ENCODE data around the gene LBX1.

The LBX1 gene

GRCh38 chr10:101225846-101226421 lies 3.3 kb downstream of the LBX1 start:
- DNase-seq (ENCODE audit: low spot score), result no peak

DNA sequence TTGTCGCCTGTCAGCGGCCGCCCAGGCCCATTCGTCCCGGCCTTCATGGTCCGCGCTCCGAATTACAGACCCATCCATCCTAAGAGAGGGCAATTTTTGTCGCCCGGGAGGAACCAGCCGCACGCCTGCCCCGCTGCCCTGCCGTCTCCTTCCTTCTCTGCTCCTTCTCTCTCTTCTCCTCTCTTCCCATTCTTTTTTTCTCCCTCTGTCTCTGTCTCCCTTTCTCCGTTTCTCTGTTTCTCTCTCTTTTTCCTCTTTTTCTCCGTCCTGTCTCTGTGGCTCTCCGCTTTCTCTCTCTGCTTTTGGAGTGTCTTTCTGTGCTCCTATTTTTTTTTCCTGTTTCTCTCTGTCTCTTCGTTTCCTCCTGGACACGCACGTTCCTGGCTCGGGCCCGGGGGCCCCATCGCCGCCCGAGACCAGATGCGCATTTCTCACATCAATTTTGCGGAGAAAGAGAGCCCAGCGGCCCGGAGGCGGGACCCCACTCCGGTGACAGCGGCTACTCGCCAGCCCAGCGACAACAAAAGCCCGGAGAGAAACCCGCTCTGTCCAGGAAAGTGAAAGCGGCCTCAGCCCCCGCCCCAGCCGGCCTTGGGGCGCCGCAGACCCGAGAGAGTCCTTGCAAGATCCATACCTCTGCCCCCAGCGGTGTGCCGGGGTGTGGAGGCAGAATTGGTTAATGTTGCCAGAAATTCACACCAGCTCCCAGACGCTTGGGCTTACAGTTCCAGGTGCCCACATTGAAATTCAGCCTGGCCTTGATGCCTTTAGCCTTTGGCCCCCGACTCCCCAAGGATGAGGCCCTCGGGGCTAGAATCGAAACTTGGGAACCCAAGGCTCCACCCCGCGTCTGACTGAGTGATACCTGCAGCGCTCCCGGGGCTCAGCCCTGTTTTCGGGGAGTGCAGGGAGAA lies 4.1 kb downstream of the LBX1 start:
- no peak for DNase-seq (ENCODE audit: low spot score)

GRCh38 chr10:101224060-101224909 lies 5.0 kb downstream of the LBX1 start:
- no peak for DNase-seq (ENCODE audit: low spot score)

DNA sequence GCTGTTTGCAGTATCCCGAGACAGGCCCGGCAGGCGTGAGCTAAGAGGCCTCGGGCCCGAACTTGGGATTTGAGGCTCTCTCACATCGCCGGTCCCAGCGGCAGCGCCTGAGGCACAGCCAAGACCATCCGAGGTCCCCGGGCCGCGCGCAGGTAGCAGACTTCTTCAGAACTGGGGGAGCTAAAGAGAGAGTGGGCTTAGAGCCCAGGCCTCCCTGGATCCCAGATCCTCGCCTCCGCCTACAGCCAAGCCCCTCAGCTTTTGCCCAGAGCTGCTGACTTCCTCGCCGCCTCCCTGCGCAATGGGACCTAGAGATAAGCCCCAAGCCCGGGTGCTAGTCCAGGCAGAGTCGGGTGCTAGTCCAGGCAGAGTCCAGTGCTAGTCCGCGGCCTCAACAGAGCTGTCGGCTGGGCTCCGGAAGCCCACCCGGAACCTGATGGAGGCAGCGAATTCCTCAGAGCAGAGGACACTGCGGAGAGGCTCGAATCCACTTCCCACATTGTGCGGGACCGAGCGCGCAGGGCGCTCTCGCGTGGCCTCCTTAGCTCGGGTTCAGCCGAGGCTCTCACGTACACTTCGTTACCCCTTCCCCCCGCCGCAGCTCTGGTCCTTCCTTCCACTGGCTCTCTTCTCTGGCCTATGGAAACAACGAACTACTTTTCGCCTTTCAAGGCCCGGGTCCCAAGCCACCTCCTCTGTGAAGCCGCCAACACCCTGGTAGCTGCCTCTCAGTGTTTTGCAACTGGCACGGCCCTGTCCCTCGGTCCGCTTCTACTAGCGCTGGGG lies 5.8 kb downstream of the LBX1 start:
- no peak for DNase-seq (ENCODE audit: low spot score)

DNA sequence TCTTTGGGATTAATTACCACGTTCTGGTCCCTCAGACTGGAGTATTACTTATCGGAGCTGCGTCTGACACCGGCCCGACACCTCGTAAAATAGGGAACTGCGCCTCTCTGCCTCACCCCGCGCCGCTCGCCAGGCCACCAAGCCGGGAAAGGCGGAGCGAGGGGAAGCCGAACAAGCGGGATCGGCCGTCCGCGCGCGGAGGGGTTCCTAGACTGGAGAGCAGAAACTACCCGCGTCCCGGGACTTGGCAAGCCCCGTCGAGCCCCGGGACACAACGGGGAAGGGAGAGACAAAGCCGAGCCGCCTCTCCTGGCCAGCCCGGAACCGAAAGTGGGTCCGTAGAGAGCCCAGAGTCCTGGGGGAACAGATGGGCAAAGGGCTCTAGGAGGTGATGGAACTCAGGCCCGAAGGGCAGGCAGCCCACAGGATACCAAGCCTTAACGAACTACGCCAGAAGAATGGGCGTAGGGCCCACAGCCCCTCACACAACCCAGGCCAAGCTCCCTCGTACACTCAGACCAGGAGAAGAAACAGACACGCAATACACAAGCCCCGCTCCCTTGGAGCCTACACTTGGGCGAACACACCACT lies 6.5 kb downstream of the LBX1 start:
- DNase-seq (ENCODE audit: low spot score), result no peak

DNA sequence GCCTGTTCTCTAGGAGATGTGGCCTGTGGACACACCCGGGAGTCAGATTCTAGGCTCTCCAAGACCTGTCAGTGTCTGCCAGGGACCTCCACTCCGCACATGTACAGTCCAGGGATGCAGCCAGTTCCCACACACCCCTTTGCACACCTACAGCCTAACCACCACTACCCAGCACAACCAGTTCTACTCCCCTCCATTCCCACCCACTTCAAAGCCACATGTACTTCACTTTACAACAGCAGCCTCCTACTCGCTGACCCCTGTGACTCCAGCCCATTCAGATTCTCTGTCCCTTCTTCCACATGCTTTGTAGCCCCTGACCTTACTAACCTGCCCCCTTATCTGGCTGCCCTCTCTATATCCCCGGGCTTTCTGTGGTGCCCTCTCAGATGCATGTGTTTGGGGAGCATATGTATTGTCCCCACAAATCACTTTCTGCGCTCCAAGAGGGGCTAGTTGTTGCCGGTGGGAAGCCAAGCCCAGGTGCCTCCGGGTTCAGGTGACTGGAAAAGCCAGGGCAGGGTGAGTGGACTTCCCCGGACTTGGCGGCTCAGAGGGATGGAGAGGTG lies 7.2 kb downstream of the LBX1 start:
- no peak for DNase-seq (ENCODE audit: low spot score)

- DNase-seq (ENCODE audit: low spot score), result no peak
Measured at GRCh38 chr10:101221549-101221948, 7.7 kb downstream of the LBX1 start.

GRCh38 chr10:101219946-101220451 lies 9.3 kb downstream of the LBX1 start:
- no peak for DNase-seq (ENCODE audit: low spot score)

- no peak for DNase-seq (ENCODE audit: low spot score)
Measured at GRCh38 chr10:101219139-101219945, 9.9 kb downstream of the LBX1 start.

GRCh38 chr10:101218351-101219138 lies 10.7 kb downstream of the LBX1 start:
- no peak for DNase-seq (ENCODE audit: low spot score)

- DNase-seq (ENCODE audit: low spot score), result no peak
Measured at GRCh38 chr10:101217450-101218281, 11.6 kb downstream of the LBX1 start.

DNA sequence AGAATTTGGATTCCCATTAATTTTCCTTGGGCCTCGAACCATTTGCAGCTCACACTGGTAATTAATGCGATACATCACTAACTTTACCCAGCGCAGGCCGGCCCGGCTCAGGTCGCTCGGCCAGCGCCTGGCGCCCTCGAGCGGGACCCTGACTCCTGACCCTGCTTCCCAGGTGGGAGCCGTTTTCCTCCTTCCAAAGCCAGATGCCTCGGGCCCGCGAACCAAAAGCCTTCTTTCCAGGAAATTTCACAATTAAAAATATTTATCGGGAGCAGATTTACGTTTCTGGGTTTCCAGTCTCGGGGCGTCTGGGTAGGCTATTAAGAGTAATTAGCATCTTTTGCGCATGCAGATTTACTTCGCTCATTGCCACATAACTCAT lies 12.2 kb downstream of the LBX1 start:
- DNase-seq (ENCODE audit: low spot score), result no peak

- no peak for DNase-seq (ENCODE audit: low spot score)
Measured at GRCh38 chr10:101216207-101217043, 12.8 kb downstream of the LBX1 start.

DNA sequence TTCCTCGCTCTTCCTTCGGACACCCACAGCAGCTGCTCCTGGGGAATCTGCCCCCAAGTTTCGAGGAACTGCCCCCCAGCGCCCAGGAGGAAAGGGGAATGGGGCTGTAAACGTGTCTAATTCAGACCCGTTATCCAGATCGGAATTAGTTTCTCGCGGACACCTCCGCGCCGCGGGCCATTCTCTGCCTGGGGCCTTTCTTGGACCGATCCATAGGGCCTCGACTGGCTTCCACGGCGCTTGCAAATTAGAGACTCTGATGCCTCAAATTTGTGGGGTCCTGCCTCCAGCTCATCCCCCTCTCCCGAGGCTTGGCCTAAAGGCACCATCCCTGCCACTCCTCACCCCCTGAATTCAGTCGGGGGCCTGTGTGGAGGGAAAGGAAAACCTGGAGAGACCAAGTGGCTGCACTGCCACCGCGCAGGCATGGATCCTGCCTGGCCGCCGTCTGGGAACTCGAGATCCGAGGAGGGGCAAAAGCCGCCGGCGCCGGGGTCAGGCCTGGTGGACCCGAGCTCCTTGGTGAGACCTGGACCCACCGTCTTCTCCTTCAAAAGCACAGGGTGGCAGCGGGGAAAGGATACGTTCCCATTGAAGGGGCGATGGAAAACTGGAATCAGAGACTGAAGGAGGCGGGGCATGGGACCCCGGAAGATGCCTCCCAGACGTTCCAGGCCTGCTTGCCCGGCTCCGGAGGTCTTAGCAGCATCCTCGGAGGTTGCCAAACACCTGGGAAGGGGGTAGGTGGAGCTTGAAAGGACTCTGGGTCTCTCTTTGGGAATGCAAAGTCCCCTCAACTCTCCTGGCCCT lies 13.7 kb downstream of the LBX1 start:
- no peak for DNase-seq (ENCODE audit: low spot score)

GRCh38 chr10:101214446-101215396 lies 14.5 kb downstream of the LBX1 start:
- DNase-seq (ENCODE audit: low spot score), result no peak

All from left forelimb (tissue), 1 donor.